Measurements from ENCODE around the gene ABHD16A. TPM values are rescaled to one million over a fixed set of nuclear protein-coding genes. Genes with fewer than 3 reads are reported as not detected.

ABHD16A gene
- total and polyA plus RNA-seq, 2 donors (not counting 3 experiments of a cell fraction or from before 2014, with no cell fraction given) = 48.9 to 60.3 TPM

DNA sequence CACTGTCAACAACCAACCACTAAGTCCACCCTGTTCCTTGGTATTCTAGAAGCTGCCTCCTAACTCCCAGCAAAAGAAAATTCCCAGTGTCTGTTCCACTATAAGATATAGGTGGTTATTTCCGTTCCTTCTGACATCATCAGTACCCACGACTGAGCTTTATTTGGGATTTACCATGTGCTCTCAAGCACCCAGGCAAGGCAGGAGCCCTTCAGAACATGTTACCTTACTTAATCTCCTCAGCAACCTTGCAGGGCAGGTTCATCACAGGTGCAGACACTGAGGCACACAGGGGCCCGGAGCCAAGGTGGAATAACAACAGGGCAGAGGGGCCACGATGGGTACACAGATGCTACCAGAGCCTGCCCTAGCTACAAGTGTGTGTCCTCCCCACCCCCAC lies 10.8 kb downstream of the ABHD16A start:
- no peaks in the 10 kb centered on the region for H3K9me1 ChIP-seq (replicated peaks; ENCODE audit: control insufficient read depth, extremely low read depth, insufficient read depth, low read length)
- intact Hi-C loops (cut with micrococcal nuclease) = no loop called here
- dilution Hi-C loops (cut with MboI; ENCODE audit: extremely low pct_ligation_motif_present, low sequenced_read_pairs) = no loop called here
- H3K4me3 ChIP-seq (replicated peaks in 1 of 3; ENCODE audit: insufficient read depth in 1 of 3, low read depth in 1 of 3, low read length in 3 of 3) = no peak overlapping the region
- H2AFZ ChIP-seq (ENCODE audit: low read depth, low read length) = no peak overlapping the region
- no peak overlapping the region for H3K4me2 ChIP-seq (ENCODE audit: insufficient read depth, low read length)
- H3K9me3 ChIP-seq (replicated peaks; ENCODE audit: control insufficient read depth, insufficient read depth, low read length) = no peaks in the 10 kb centered on the region
- peaks cover 6 to 46% of the 10 kb centered on the region in 2 experiments for H3K36me3 ChIP-seq (ENCODE audit: control insufficient read depth in 2 of 2, extremely low read depth in 1 of 2, insufficient read depth in 2 of 2, low read length in 2 of 2)
- H3K79me2 ChIP-seq (ENCODE audit: control insufficient read depth, insufficient read depth, low read length) = no peaks in the 10 kb centered on the region
- no peaks in the 10 kb centered on the region for H3K27me3 ChIP-seq (ENCODE audit: control insufficient read depth in 2 of 2, insufficient read depth in 2 of 2, low read length in 2 of 2)
- H3K4me1 ChIP-seq (ENCODE audit: control insufficient read depth, extremely low read depth, insufficient read depth, low read length) = peaks cover 10% of the 10 kb centered on the region
- no TSS peak for BruUV-seq (replicated peaks)
- TF ChIP-seq, protein P1, sequence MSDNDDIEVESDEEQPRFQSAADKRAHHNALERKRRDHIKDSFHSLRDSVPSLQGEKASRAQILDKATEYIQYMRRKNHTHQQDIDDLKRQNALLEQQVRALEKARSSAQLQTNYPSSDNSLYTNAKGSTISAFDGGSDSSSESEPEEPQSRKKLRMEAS (IDR thresholded peaks at IDR 0.05; ENCODE audit: insufficient read depth, insufficient read length) = no peak
- TF ChIP-seq, protein P2, sequence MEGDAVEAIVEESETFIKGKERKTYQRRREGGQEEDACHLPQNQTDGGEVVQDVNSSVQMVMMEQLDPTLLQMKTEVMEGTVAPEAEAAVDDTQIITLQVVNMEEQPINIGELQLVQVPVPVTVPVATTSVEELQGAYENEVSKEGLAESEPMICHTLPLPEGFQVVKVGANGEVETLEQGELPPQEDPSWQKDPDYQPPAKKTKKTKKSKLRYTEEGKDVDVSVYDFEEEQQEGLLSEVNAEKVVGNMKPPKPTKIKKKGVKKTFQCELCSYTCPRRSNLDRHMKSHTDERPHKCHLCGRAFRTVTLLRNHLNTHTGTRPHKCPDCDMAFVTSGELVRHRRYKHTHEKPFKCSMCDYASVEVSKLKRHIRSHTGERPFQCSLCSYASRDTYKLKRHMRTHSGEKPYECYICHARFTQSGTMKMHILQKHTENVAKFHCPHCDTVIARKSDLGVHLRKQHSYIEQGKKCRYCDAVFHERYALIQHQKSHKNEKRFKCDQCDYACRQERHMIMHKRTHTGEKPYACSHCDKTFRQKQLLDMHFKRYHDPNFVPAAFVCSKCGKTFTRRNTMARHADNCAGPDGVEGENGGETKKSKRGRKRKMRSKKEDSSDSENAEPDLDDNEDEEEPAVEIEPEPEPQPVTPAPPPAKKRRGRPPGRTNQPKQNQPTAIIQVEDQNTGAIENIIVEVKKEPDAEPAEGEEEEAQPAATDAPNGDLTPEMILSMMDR (IDR thresholded peaks at IDR 0.05; ENCODE audit: extremely low read depth in 1 of 2, insufficient read depth in 1 of 2, low read depth in 1 of 2, low read length in 2 of 2) = no peak
- TF ChIP-seq JUN (IDR thresholded peaks at IDR 0.05; ENCODE audit: borderline replicate concordance, insufficient read depth, insufficient read length, low read depth) (no peak), EZH2 (IDR thresholded peaks at IDR 0.05; ENCODE audit: borderline replicate concordance, low read depth, low read length, severe bottlenecking) (no peak), MYC (IDR thresholded peaks at IDR 0.05; ENCODE audit: low read depth, low read length) (no peak), GATA2 (IDR thresholded peaks at IDR 0.05; ENCODE audit: insufficient read depth, insufficient read length, low read depth, low read length) (no peak), FOS (IDR thresholded peaks at IDR 0.05; ENCODE audit: borderline replicate concordance, insufficient read depth, low read length) (no peak), POLR2AphosphoS5 (IDR thresholded peaks at IDR 0.05; ENCODE audit: insufficient read depth, low read depth, low read length) (no peak), POLR2A (IDR thresholded peaks at IDR 0.05; ENCODE audit: low read depth, low read length) (no peak)
- H3K27ac ChIP-seq (ENCODE audit: insufficient read depth, low read depth, low read length) = no peak overlapping the region
- ChIA-PET CTCF (interaction anchor here (1.4 to 2.1 kb wide), 2 partner anchors 114 to 138 kb away, joined by 4 to 5 read pairs; partner anchors contain the start of gene LSM2), POLR2A (no interaction called here)
- FAIRE-seq = no peak
- no peaks in the 10 kb centered on the region for H4K20me1 ChIP-seq (replicated peaks; ENCODE audit: control insufficient read depth, extremely low read depth, insufficient read depth, low read length)
- H3K9ac ChIP-seq (replicated peaks; ENCODE audit: extremely low read depth, insufficient read depth, low read length) = no peak overlapping the region
- DNase-seq (ENCODE audit: low read depth, low spot score) = no peak
